ENCODE data around the gene BPGM.
A peak's percentile ranks its signal among the peaks of the same experiment; 100 is the strongest.

The BPGM gene

GRCh38 chr7:134646425-134647305 lies at the start of gene BPGM:
Gene BPGM, plus strand, starts transcription at chr7:134646853. Its CDS starts 14,655 bp downstream, at chr7:134661508.
- peak; percentile 100 for DNase-seq

GRCh38 chr7:134599371-134599770 lies 47.3 kb upstream of the BPGM start:
- peak; percentile 48 for DNase-seq

- DNase-seq, result no peak
These were observed 45.2 kb upstream of the BPGM start for GRCh38 chr7:134601459-134601858.

GRCh38 chr7:134602881-134603451 lies 43.7 kb upstream of the BPGM start:
- no peak for DNase-seq

- no peak for DNase-seq
These were observed 40.4 kb upstream of the BPGM start for GRCh38 chr7:134605978-134606923.

- no peak for DNase-seq
These were observed 35.0 kb upstream of the BPGM start for GRCh38 chr7:134611611-134612151.

- no peak for DNase-seq
These were observed 34.5 kb upstream of the BPGM start for GRCh38 chr7:134612197-134612596.

- DNase-seq, result no peak
These were observed 32.9 kb upstream of the BPGM start for GRCh38 chr7:134613623-134614347.

- DNase-seq, result no peak
These were observed 30.0 kb upstream of the BPGM start for GRCh38 chr7:134616611-134617010.

- DNase-seq, result no peak
These were observed 27.7 kb upstream of the BPGM start for GRCh38 chr7:134618756-134619530.

GRCh38 chr7:134619627-134620331 lies 26.9 kb upstream of the BPGM start:
- no peak for DNase-seq

GRCh38 chr7:134622303-134622995 lies 24.2 kb upstream of the BPGM start:
- no peak for DNase-seq

- no peak for DNase-seq
These were observed 23.5 kb upstream of the BPGM start for GRCh38 chr7:134623193-134623592.

GRCh38 chr7:134625550-134625949 lies 21.1 kb upstream of the BPGM start:
- no peak for DNase-seq

GRCh38 chr7:134627109-134627774 lies 19.4 kb upstream of the BPGM start:
- no peak for DNase-seq

GRCh38 chr7:134627775-134628153 lies 18.9 kb upstream of the BPGM start:
- no peak for DNase-seq

- DNase-seq, result no peak
These were observed 17.2 kb upstream of the BPGM start for GRCh38 chr7:134629445-134629844.

- DNase-seq, result no peak
These were observed 16.4 kb upstream of the BPGM start for GRCh38 chr7:134630237-134630636.

- no peak for DNase-seq
These were observed 15.8 kb upstream of the BPGM start for GRCh38 chr7:134630893-134631292.

- no peak for DNase-seq
These were observed 14.6 kb upstream of the BPGM start for GRCh38 chr7:134632052-134632451.
